ENCODE data around the gene AKAP6. TPM values are rescaled to one million over a fixed set of nuclear protein-coding genes. Genes with fewer than 3 reads are reported as not detected.

AKAP6 gene
- total RNA-seq, 1 donor from 2014 or later: 1.3 TPM

- TF ChIP-seq, protein P1, sequence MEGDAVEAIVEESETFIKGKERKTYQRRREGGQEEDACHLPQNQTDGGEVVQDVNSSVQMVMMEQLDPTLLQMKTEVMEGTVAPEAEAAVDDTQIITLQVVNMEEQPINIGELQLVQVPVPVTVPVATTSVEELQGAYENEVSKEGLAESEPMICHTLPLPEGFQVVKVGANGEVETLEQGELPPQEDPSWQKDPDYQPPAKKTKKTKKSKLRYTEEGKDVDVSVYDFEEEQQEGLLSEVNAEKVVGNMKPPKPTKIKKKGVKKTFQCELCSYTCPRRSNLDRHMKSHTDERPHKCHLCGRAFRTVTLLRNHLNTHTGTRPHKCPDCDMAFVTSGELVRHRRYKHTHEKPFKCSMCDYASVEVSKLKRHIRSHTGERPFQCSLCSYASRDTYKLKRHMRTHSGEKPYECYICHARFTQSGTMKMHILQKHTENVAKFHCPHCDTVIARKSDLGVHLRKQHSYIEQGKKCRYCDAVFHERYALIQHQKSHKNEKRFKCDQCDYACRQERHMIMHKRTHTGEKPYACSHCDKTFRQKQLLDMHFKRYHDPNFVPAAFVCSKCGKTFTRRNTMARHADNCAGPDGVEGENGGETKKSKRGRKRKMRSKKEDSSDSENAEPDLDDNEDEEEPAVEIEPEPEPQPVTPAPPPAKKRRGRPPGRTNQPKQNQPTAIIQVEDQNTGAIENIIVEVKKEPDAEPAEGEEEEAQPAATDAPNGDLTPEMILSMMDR (IDR thresholded peaks at IDR 0.05; ENCODE audit: insufficient read depth, low read length, poor library complexity, severe bottlenecking): no peak
- no peak overlapping the region for H3K4me3 ChIP-seq (ENCODE audit: low read depth, low read length)
- H3K36me3 ChIP-seq (ENCODE audit: control insufficient read depth, insufficient read depth, low read length): no peaks in the 10 kb centered on the region
- DNase-seq (ENCODE audit: low read depth): no peak
- no peaks in the 10 kb centered on the region for H3K27me3 ChIP-seq (ENCODE audit: control insufficient read depth, insufficient read depth, low read length)
Measured at GRCh38 chr14:32713856-32714255, 384.8 kb downstream of the AKAP6 start.

DNA sequence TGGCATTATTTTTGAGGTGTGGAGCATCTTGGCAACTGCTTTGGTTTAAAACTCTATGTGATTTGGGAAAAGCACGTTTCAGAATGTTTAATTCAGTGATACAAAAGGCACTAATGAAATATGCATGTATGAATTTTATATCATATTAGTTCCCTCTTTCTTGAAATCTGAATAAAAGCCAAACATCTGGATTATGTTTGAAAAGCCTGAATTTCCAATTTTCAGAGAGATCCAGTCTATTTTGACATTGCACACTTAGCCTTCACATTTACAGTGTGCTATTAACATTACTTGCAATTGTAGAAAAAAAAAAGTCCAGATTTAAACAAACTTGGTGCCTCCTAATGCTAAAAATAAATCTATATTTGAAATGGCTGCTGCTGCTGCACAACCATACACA is 390.5 kb downstream of the AKAP6 start:
- Histone ChIP-seq H3K4me3 (ENCODE audit: low read depth, low read length) (no peak overlapping the region), H3K27me3 (ENCODE audit: control insufficient read depth, insufficient read depth, low read length) (no peaks in the 10 kb centered on the region), H3K36me3 (ENCODE audit: control insufficient read depth, insufficient read depth, low read length) (no peaks in the 10 kb centered on the region)
- no peak for DNase-seq (ENCODE audit: low read depth)
- TF ChIP-seq, protein P1 (IDR thresholded peaks at IDR 0.05; ENCODE audit: insufficient read depth, low read length, poor library complexity, severe bottlenecking): no peak

- TF ChIP-seq, protein P1 (IDR thresholded peaks at IDR 0.05; ENCODE audit: insufficient read depth, low read length, poor library complexity, severe bottlenecking): no peak
- Histone ChIP-seq H3K27me3 (ENCODE audit: control insufficient read depth, insufficient read depth, low read length) (no peaks in the 10 kb centered on the region), H3K4me3 (ENCODE audit: low read depth, low read length) (no peak overlapping the region), H3K36me3 (ENCODE audit: control insufficient read depth, insufficient read depth, low read length) (no peaks in the 10 kb centered on the region)
- no peak for DNase-seq (ENCODE audit: low read depth)
Measured at GRCh38 chr14:32720927-32721326, 391.8 kb downstream of the AKAP6 start.

DNA sequence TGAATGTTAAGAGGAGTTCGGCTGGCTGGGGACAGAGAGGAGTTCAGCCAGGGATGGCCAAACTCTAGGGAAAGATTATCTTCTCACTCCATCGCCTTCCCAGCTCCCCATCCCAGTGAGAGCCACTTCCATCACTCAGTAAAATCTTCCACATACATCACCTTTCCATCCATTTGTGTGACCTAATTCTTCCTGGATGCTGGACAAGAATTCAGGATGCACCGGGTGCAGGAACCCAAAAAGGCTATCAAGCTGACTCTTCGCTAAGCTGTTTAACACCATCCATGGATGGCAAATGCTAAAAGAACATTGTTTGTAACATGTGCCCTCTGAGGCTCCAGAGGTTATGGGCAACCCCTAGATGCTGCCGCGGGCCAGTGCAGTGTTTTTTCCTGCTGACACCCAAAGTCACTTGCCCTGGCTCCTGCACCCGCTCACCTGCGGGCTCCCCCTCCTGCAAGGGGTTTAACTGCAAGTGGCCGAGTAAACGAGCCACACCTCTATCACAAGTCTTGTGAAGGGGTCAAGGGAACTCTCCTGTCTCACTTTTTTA is 393.6 kb downstream of the AKAP6 start:
- H3K27me3 ChIP-seq (ENCODE audit: control insufficient read depth, insufficient read depth, low read length): no peaks in the 10 kb centered on the region
- H3K36me3 ChIP-seq (ENCODE audit: control insufficient read depth, insufficient read depth, low read length): no peaks in the 10 kb centered on the region
- no peak overlapping the region for H3K4me3 ChIP-seq (ENCODE audit: low read depth, low read length)
- TF ChIP-seq, protein P1 (IDR thresholded peaks at IDR 0.05; ENCODE audit: insufficient read depth, low read length, poor library complexity, severe bottlenecking): no peak
- no peak for DNase-seq (ENCODE audit: low read depth)

GRCh38 chr14:32724867-32725471 is 395.9 kb downstream of the AKAP6 start:
- TF ChIP-seq, protein P1 (IDR thresholded peaks at IDR 0.05; ENCODE audit: insufficient read depth, low read length, poor library complexity, severe bottlenecking): no peak
- no peak overlapping the region for H3K4me3 ChIP-seq (ENCODE audit: low read depth, low read length)
- DNase-seq (ENCODE audit: low read depth): no peak
- H3K36me3 ChIP-seq (ENCODE audit: control insufficient read depth, insufficient read depth, low read length): no peaks in the 10 kb centered on the region
- no peaks in the 10 kb centered on the region for H3K27me3 ChIP-seq (ENCODE audit: control insufficient read depth, insufficient read depth, low read length)

GRCh38 chr14:32726516-32726915 is 397.4 kb downstream of the AKAP6 start:
- no peaks in the 10 kb centered on the region for H3K27me3 ChIP-seq (ENCODE audit: control insufficient read depth, insufficient read depth, low read length)
- DNase-seq (ENCODE audit: low read depth): no peak
- TF ChIP-seq, protein P1 (IDR thresholded peaks at IDR 0.05; ENCODE audit: insufficient read depth, low read length, poor library complexity, severe bottlenecking): no peak
- no peaks in the 10 kb centered on the region for H3K36me3 ChIP-seq (ENCODE audit: control insufficient read depth, insufficient read depth, low read length)
- H3K4me3 ChIP-seq (ENCODE audit: low read depth, low read length): no peak overlapping the region

All from kidney epithelial cell (primary cell).